ENCODE measurements around the gene SCAI.
"Not testable (repeated sequence)": the region's sequence is repeated elsewhere in the genome, so short reads cannot be mapped to it uniquely, and the experiment has no call there.

The SCAI gene

DNA sequence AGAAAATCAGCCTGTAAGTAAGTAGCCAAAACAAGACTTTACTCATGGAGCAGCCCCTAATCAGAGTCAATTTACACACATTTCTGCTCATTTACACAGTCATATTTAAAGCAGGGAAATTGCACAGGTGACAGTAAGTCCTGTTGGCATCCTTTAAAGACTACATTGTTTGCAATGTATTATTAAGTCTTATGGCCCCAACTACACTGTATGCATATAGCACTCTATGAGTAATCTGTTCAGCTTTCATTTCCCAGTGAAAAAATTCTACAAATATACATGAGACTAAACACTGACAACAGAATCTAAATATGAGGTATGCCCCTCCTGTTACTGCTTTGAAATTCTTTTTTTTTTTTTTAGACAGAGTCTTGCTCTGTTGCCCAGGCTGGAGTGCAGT is 26.6 kb upstream of the SCAI start:
- Histone ChIP-seq H3K36me3 (ENCODE audit: control insufficient read depth, insufficient read depth, low read length) (peaks cover 2% of the 10 kb centered on the region), H3K27me3 (replicated peaks; ENCODE audit: control insufficient read depth, insufficient read depth, low read length) (no peaks in the 10 kb centered on the region), H3K4me3 (replicated peaks; ENCODE audit: low read depth, low read length) (no peak overlapping the region)
- TF ChIP-seq, protein P1, sequence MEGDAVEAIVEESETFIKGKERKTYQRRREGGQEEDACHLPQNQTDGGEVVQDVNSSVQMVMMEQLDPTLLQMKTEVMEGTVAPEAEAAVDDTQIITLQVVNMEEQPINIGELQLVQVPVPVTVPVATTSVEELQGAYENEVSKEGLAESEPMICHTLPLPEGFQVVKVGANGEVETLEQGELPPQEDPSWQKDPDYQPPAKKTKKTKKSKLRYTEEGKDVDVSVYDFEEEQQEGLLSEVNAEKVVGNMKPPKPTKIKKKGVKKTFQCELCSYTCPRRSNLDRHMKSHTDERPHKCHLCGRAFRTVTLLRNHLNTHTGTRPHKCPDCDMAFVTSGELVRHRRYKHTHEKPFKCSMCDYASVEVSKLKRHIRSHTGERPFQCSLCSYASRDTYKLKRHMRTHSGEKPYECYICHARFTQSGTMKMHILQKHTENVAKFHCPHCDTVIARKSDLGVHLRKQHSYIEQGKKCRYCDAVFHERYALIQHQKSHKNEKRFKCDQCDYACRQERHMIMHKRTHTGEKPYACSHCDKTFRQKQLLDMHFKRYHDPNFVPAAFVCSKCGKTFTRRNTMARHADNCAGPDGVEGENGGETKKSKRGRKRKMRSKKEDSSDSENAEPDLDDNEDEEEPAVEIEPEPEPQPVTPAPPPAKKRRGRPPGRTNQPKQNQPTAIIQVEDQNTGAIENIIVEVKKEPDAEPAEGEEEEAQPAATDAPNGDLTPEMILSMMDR (IDR thresholded peaks at IDR 0.05; ENCODE audit: insufficient read depth, low read length, poor library complexity, severe bottlenecking): no peak
- no peak for DNase-seq (ENCODE audit: extremely low read depth, insufficient read length)

DNA sequence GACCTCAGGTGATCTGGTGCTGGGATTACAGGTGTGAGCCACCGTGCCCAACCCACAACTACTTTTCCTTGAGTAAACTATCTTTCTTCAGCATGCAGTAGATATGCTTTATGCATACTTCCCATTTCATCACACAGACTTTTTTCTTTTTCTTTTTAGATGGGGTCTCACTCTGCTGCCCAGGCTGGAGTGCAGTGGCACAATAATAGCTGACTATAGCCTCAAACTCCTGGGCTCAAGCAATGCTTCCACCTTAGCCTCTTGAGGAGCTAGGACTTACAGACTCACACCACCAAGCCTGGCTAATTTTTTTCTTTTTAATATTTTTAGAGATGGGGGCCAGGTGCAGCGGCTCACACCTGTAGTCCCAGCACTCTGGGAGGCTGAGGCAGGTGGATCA is 23.4 kb upstream of the SCAI start:
- DNase-seq (ENCODE audit: extremely low read depth, insufficient read length): no peak
- TF ChIP-seq, protein P1 (IDR thresholded peaks at IDR 0.05; ENCODE audit: insufficient read depth, low read length, poor library complexity, severe bottlenecking): no peak
- H3K4me3 ChIP-seq (replicated peaks; ENCODE audit: low read depth, low read length): no peak overlapping the region
- H3K36me3 ChIP-seq (ENCODE audit: control insufficient read depth, insufficient read depth, low read length): no peaks in the 10 kb centered on the region
- H3K27me3 ChIP-seq (replicated peaks; ENCODE audit: control insufficient read depth, insufficient read depth, low read length): no peaks in the 10 kb centered on the region

DNA sequence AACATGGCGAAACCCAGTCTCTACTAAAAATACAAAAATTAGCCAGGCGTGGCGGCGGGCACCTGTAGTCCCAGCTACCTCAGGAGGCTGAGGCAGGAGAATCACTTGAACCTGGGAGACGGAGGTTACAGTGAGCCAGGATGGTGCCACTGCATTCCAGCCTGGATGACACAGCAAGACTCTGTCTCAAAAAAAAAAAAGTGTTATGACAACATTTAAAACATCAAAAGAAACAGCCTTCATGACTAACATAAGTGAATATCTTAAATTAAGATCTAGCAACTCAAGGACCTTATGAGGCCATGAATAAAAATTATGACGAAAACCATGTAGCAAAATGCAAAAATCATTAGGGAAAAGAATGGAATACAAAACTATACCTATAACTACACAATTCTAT is 19.6 kb upstream of the SCAI start:
- DNase-seq (ENCODE audit: extremely low read depth, insufficient read length); H3K36me3 ChIP-seq (ENCODE audit: control insufficient read depth, insufficient read depth, low read length); H3K27me3 ChIP-seq (replicated peaks; ENCODE audit: control insufficient read depth, insufficient read depth, low read length); H3K4me3 ChIP-seq (replicated peaks; ENCODE audit: low read depth, low read length): not testable (repeated sequence)

DNA sequence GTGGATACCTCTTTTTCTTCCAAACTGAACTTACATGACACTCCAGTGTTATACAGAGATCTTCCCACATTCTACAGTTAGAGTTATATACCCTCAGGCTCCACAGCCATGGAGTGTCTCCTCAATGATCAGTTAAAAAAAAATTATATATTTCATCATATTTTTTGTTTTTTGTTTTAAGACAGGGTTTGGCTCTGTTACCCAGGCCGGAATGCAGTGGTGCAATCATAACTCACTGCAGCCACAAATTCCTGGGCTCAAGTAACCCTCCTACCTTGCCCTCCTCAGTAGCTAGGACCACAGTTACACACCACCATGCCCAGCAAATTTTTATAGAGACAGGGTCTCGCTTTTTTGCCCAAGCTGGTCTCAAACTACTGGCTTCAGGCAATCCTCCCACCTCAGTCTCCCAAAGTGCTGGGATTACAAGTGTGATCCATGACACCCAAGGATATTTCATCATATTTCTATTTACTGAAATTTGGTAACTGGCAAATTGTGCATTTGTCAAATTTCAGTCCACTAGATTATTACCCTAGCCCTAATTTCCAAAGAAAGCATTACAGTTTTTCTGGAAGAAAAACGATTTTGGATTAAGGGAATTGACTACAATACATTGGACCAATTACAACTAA is 18.1 kb upstream of the SCAI start:
- TF ChIP-seq, protein P1 (IDR thresholded peaks at IDR 0.05; ENCODE audit: insufficient read depth, low read length, poor library complexity, severe bottlenecking): no peak
- Histone ChIP-seq H3K27me3 (replicated peaks; ENCODE audit: control insufficient read depth, insufficient read depth, low read length) (no peaks in the 10 kb centered on the region), H3K4me3 (replicated peaks; ENCODE audit: low read depth, low read length) (no peak overlapping the region), H3K36me3 (ENCODE audit: control insufficient read depth, insufficient read depth, low read length) (no peaks in the 10 kb centered on the region)
- no peak for DNase-seq (ENCODE audit: extremely low read depth, insufficient read length)

DNA sequence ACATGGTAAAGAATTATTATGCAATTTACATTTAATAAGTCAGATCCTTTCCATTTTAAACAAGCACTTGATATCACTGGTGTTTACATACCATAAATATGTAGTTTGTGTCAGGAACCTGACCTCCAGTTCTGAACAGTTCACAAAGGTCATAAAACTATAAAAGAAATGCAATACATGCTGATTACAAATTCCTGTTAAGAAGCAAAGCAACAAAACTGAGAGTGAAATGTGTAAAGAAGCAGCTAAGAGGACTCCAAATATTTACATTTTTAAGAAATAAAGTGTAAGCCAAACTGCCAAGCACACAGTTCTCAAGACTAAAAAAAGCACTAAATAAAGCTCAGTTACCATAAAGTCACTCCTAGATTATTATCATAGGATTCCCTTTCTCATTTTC is 17.4 kb upstream of the SCAI start:
- TF ChIP-seq, protein P1 (IDR thresholded peaks at IDR 0.05; ENCODE audit: insufficient read depth, low read length, poor library complexity, severe bottlenecking): no peak
- H3K27me3 ChIP-seq (replicated peaks; ENCODE audit: control insufficient read depth, insufficient read depth, low read length): no peaks in the 10 kb centered on the region
- no peak for DNase-seq (ENCODE audit: extremely low read depth, insufficient read length)
- no peaks in the 10 kb centered on the region for H3K36me3 ChIP-seq (ENCODE audit: control insufficient read depth, insufficient read depth, low read length)
- no peak overlapping the region for H3K4me3 ChIP-seq (replicated peaks; ENCODE audit: low read depth, low read length)

DNA sequence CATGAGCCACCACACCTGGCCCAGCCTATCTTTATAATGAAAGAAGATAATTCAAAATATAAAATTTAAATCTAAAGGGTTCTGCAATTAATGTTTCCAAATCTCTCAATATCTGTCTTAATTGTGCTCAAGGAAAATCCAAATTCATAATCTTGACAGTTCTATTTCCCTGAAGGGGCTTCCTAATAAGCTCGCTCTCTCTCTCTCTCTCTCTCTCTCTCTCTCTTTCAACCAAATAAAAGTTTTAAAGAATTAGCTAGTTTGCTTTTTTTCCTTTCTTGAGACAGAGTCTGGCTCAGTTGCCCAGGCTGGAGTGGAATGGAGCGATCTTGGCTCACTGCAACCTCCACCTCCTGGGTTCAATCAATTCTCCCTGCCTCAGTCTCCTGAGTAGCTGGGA is 13.2 kb upstream of the SCAI start:
- Histone ChIP-seq H3K36me3 (ENCODE audit: control insufficient read depth, insufficient read depth, low read length) (peaks cover 5% of the 10 kb centered on the region), H3K27me3 (replicated peaks; ENCODE audit: control insufficient read depth, insufficient read depth, low read length) (no peaks in the 10 kb centered on the region), H3K4me3 (replicated peaks; ENCODE audit: low read depth, low read length) (no peak overlapping the region)
- TF ChIP-seq, protein P1 (IDR thresholded peaks at IDR 0.05; ENCODE audit: insufficient read depth, low read length, poor library complexity, severe bottlenecking): no peak
- DNase-seq (ENCODE audit: extremely low read depth, insufficient read length): no peak

Measured in GM06990 (cell line).